BE2C (cell line): ENCODE results near the gene EML6.
A peak's percentile ranks its signal among the peaks of the same experiment; 100 is the strongest.

Source experiments
- DNase-seq: peaks from one replicate; pipeline ENCODE4 v3.0.0-alpha.2; 2020
- H3K27me3 ChIP-seq: fragments of 250-450 bp; sonication (Bioruptor Pico); 2 replicates; pipeline ENCODE4 v1.5.1; 2020; ENCODE audit warnings: mild to moderate bottlenecking
- H3K36me3 ChIP-seq: fragments of 250-450 bp; sonication (Bioruptor Pico); 2 replicates; pipeline ENCODE4 v1.5.1; 2020; ENCODE audit warnings: mild to moderate bottlenecking
- H3K4me1 ChIP-seq: fragments of 250-450 bp; sonication (Bioruptor Pico); 2 replicates; pipeline ENCODE4 v1.5.1; 2020
- H3K4me3 ChIP-seq: 2 replicates; pipeline ENCODE4 v1.5.1; 2011; ENCODE audit warnings: low read depth, low read length
- H3K9me3 ChIP-seq: fragments of 250-450 bp; sonication (Bioruptor Pico); 2 replicates; pipeline ENCODE4 v1.5.1; 2020
- TF ChIP-seq, protein P1 (sequence below): IDR thresholded peaks from 2 replicates; pipeline ENCODE4 v1.5.1; 2012; ENCODE audit warnings: mild to moderate bottlenecking, low read depth, low read length

The EML6 gene

DNA sequence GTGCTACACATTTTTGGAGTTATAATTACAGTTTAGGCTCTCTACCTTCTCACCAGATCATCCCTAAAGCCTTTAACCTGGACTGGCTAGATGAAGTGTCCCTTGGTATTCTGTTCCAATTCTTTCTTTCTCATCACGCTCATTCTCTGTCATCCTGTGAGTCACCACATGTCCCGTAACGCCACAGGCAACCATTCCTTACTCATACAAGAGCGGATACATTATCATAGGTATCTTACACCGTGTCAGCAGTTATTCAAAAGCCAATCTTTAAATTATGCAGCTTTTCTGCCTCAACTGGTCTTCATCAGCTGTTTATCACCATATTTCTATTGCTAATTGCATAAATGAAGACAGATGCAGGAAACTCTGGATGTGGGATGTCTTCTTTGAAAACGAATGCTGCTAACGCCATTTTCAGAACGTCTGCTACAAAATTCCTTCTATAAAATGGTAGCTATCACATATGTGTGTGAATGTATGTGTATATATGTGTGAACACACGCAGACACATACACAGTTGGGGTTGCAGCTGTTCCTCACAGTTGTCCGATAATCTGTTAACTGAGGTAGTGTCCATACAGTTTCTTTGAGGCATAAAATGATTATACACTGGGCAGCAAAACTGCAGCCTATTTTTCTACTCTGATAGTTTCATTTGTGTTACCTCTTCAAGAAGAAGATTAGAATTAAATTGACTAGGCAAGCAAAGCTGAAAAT is 47.9 kb downstream of the EML6 start:
- Histone ChIP-seq H3K27me3 (no peaks in the 10 kb centered on the region), H3K4me1 (peaks cover 48% of the 10 kb centered on the region), H3K36me3 (no peaks in the 10 kb centered on the region; the same call in 1 of the 2 replicates), H3K9me3 (no peaks in the 10 kb centered on the region), H3K4me3 (no peak overlapping the region)
- TF ChIP-seq, protein P1, sequence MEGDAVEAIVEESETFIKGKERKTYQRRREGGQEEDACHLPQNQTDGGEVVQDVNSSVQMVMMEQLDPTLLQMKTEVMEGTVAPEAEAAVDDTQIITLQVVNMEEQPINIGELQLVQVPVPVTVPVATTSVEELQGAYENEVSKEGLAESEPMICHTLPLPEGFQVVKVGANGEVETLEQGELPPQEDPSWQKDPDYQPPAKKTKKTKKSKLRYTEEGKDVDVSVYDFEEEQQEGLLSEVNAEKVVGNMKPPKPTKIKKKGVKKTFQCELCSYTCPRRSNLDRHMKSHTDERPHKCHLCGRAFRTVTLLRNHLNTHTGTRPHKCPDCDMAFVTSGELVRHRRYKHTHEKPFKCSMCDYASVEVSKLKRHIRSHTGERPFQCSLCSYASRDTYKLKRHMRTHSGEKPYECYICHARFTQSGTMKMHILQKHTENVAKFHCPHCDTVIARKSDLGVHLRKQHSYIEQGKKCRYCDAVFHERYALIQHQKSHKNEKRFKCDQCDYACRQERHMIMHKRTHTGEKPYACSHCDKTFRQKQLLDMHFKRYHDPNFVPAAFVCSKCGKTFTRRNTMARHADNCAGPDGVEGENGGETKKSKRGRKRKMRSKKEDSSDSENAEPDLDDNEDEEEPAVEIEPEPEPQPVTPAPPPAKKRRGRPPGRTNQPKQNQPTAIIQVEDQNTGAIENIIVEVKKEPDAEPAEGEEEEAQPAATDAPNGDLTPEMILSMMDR: no peak
- peak; percentile 39 for DNase-seq

DNA sequence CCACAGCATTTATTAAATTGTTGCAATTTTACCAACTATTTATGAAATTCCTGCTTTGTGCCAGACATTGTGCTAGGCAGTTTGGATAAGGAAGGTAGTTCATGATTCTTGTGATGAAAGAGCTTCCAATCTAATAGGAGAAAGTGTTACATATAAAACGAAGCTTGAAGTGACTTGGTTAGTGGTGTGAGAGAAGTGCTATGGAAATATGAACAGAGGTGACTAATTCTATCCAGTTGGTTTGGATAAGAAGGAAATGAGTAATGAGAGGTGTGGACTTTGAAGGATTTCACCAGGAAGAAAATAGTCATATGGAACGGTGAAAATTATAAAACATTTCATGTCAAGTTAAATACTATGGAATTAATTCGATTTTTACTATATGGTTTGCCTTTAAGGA is 48.6 kb downstream of the EML6 start:
- no peak overlapping the region for H3K4me3 ChIP-seq
- no peaks in the 10 kb centered on the region; the same call in 1 of the 2 replicates for H3K36me3 ChIP-seq
- no peaks in the 10 kb centered on the region for H3K27me3 ChIP-seq
- TF ChIP-seq, protein P1: no peak
- peaks cover 48% of the 10 kb centered on the region for H3K4me1 ChIP-seq
- no peak for DNase-seq
- no peaks in the 10 kb centered on the region for H3K9me3 ChIP-seq

DNA sequence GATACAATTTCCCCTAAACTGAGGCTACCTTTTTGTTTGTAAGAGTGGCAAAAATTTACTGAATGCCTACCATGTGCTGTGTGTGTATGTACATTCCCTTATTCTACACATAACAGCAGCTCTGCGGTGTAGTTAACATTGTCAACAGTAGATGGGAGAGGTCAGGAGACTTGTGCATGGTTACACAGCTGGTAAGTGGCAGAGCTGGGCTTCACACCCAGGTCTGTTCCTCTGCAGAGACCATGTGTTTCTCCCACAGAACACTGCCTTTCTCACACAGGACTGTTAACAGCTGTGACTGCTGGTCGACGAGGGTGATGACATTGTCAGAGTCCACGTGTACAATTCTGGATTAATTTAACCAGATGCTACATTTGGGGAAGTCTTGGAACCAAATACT is 49.1 kb downstream of the EML6 start:
- peak; percentile 34 for DNase-seq
- TF ChIP-seq, protein P1: no peak

DNA sequence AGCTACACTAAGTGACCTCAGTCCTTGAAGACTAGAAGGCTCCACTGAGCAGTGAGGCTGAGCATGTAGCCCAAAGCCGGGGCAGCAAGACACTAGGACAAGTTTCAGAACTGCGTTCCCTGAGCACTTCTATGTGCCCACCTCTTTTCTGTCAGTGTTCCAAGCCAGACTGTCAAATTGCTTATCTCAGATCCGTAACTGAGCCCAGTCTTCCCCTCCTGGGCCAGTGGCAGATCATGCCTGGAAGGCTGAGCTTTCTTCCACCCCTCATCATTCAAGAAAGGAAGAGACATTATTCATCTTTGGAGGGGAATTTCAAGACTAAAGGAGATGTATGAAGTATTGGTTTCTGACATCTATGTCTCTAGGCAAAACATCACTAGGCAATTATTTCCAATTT is 49.8 kb downstream of the EML6 start:
- Histone ChIP-seq H3K36me3 (no peaks in the 10 kb centered on the region; the same call in 1 of the 2 replicates), H3K4me1 (peaks cover 43% of the 10 kb centered on the region), H3K4me3 (no peak overlapping the region), H3K9me3 (no peaks in the 10 kb centered on the region), H3K27me3 (no peaks in the 10 kb centered on the region)
- TF ChIP-seq, protein P1: no peak; the same call in 1 of the 2 replicates
- DNase-seq: peak; percentile 59

More for the DNA sequence above, 49.1 kb downstream of the EML6 start:
- Histone ChIP-seq H3K4me3 (no peak overlapping the region), H3K36me3 (no peaks in the 10 kb centered on the region; the same call in 1 of the 2 replicates), H3K9me3 (no peaks in the 10 kb centered on the region), H3K4me1 (peaks cover 48% of the 10 kb centered on the region), H3K27me3 (no peaks in the 10 kb centered on the region)

DNA sequence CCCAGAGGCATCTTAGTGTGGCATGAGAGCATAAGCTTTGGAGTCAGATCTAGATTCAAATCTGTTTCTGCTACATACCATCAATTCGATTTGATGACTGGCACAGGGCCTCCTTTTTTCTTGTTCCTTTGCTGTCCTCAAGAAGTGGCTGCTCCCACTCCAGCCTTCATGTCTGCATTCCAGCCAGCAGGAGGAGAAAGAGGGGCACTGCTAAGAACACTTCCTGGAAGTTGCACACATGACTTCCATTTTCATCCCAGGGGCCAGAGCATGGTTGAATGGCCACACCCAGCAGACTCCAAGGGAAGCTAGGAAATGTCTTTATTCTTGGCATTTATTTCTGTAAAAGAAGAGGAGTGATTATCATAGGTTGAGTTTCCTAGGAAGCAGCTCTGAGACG is 50.4 kb downstream of the EML6 start:
- TF ChIP-seq, protein P1: peak; percentile 51
- Histone ChIP-seq H3K27me3 (no peaks in the 10 kb centered on the region), H3K4me1 (peaks cover 40% of the 10 kb centered on the region), H3K4me3 (no peak overlapping the region), H3K9me3 (no peaks in the 10 kb centered on the region), H3K36me3 (no peaks in the 10 kb centered on the region; the same call in 1 of the 2 replicates)
- DNase-seq: peak; percentile 29

DNA sequence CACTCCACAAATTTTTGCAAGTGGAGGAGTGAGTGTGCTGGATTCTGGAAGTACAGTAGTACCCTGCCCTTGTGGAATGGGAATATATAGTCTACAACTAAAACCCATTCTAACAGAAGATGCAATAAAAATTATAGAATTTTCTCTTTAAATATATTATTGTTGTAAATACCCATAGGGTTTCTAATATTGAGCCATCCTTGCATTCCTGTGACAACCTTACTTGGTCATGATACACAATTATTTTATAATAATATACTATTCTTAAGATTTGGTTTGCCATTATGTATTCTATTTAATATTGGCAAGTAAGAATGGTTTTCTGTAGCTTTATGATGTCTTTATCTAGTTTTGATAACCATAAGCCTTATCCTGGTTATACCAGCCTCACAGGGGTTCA is 52.2 kb downstream of the EML6 start:
- Histone ChIP-seq H3K4me3 (no peak overlapping the region), H3K4me1 (peaks cover 24% of the 10 kb centered on the region), H3K36me3 (no peaks in the 10 kb centered on the region; the same call in 1 of the 2 replicates), H3K9me3 (no peaks in the 10 kb centered on the region), H3K27me3 (no peaks in the 10 kb centered on the region)
- TF ChIP-seq, protein P1: no peak
- no peak for DNase-seq
